Activated naive CD8-positive, alpha-beta T cell treated with anti-CD3 and anti-CD28 coated beads, Interleukin-2, amount 50 U/mL, for 16 hours (primary cell): ENCODE data around the gene KIF2A.

ENCODE experiments used
- DNase-seq: peaks from one replicate; pipeline ENCODE4 v3.0.0-alpha.2; 2020; ENCODE audit warnings: low read depth, low spot score

The KIF2A gene

GRCh38 chr5:62305715-62306322 lies at the start of gene KIF2A:
Gene KIF2A (plus strand): TSS chr5:62306206. CDS start chr5:62306473, 267 bp downstream.
- DNase-seq: peak; percentile 82

GRCh38 chr5:62257020-62257367 lies 49.0 kb upstream of the KIF2A start:
- DNase-seq: no peak

GRCh38 chr5:62258654-62259053 lies 47.4 kb upstream of the KIF2A start:
- DNase-seq: no peak

GRCh38 chr5:62259699-62260250 lies 46.2 kb upstream of the KIF2A start:
- no peak for DNase-seq

GRCh38 chr5:62260513-62260912 lies 45.5 kb upstream of the KIF2A start:
- DNase-seq: no peak

GRCh38 chr5:62263401-62263800 lies 42.6 kb upstream of the KIF2A start:
- no peak for DNase-seq

GRCh38 chr5:62265648-62266112 lies 40.3 kb upstream of the KIF2A start:
- no peak for DNase-seq

- DNase-seq: no peak
These were observed 39.4 kb upstream of the KIF2A start for GRCh38 chr5:62266573-62266972.

GRCh38 chr5:62268234-62268633 lies 37.8 kb upstream of the KIF2A start:
- no peak for DNase-seq

GRCh38 chr5:62268792-62269191 lies 37.2 kb upstream of the KIF2A start:
- no peak for DNase-seq

- DNase-seq: no peak
These were observed 34.6 kb upstream of the KIF2A start for GRCh38 chr5:62271370-62271769.

- no peak for DNase-seq
These were observed 34.1 kb upstream of the KIF2A start for GRCh38 chr5:62271870-62272269.

GRCh38 chr5:62273687-62274086 lies 32.3 kb upstream of the KIF2A start:
- no peak for DNase-seq

- no peak for DNase-seq
These were observed 30.4 kb upstream of the KIF2A start for GRCh38 chr5:62275581-62275980.

GRCh38 chr5:62281411-62281810 lies 24.6 kb upstream of the KIF2A start:
- DNase-seq: no peak

GRCh38 chr5:62282064-62282463 lies 23.9 kb upstream of the KIF2A start:
- no peak for DNase-seq

- DNase-seq: no peak
These were observed 23.0 kb upstream of the KIF2A start for GRCh38 chr5:62283005-62283404.

GRCh38 chr5:62283861-62284260 lies 22.1 kb upstream of the KIF2A start:
- no peak for DNase-seq

- DNase-seq: peak; percentile 4
These were observed 20.8 kb upstream of the KIF2A start for GRCh38 chr5:62284946-62285891.

GRCh38 chr5:62286834-62287233 lies 19.2 kb upstream of the KIF2A start:
- no peak for DNase-seq

GRCh38 chr5:62287237-62287636 lies 18.8 kb upstream of the KIF2A start:
- no peak for DNase-seq

GRCh38 chr5:62288118-62288517 lies 17.9 kb upstream of the KIF2A start:
- no peak for DNase-seq

GRCh38 chr5:62289813-62290212 lies 16.2 kb upstream of the KIF2A start:
- no peak for DNase-seq
